Activated T-helper 2 cell treated with anti-CD3 and anti-CD28 coated beads, Interferon-gamma antibody, Interleukin-2, Interleukin-4, amounts not matched to agents 10 μg/mL and 5 μg/mL and 100 μg/mL, durations not matched to agents 14 hours and 24 hours and 36 hours (primary cell): ENCODE results near the gene DCAF8L2. TPM values are rescaled to one million over a fixed set of nuclear protein-coding genes. Genes with fewer than 3 reads are reported as not detected.

Source experiments
- DNase-seq: peaks from one replicate; pipeline ENCODE4 v3.0.0; 2021; ENCODE audit warnings: low spot score
- H3K27ac Mint-ChIP-seq: one replicate; pipeline ENCODE4 v1.8.0; 2021; ENCODE audit warnings: mixed read lengths
- H3K27me3 Mint-ChIP-seq: one replicate; pipeline ENCODE4 v1.8.0; 2021; ENCODE audit warnings: low read depth, mixed read lengths
- H3K36me3 Mint-ChIP-seq: one replicate; pipeline ENCODE4 v1.8.0; 2021; ENCODE audit warnings: low read depth, mixed read lengths
- H3K4me1 Mint-ChIP-seq: one replicate; pipeline ENCODE4 v1.8.0; 2021; ENCODE audit warnings: low read depth, mixed read lengths
- H3K4me3 Mint-ChIP-seq: one replicate; pipeline ENCODE4 v1.8.0; 2021; ENCODE audit warnings: low read depth, mild to moderate bottlenecking, moderate library complexity, mixed read lengths
- H3K9me3 Mint-ChIP-seq: one replicate; pipeline ENCODE4 v1.8.0; 2021; ENCODE audit warnings: mixed read lengths
- intact Hi-C: fragments of 100-400 bp; cut with micrococcal nuclease; formaldehyde crosslinking; loops from one replicate; pipeline ENCODE4 v1.15.1; 2023
- total RNA-seq: library from RNA; stranded (reverse); gene quantifications from 2 replicates; pipeline ENCODE4 v1.2.3, GENCODE V29; 2022

Gene DCAF8L2
- total RNA-seq, 1 donor from 2014 or later: not detected

DNA sequence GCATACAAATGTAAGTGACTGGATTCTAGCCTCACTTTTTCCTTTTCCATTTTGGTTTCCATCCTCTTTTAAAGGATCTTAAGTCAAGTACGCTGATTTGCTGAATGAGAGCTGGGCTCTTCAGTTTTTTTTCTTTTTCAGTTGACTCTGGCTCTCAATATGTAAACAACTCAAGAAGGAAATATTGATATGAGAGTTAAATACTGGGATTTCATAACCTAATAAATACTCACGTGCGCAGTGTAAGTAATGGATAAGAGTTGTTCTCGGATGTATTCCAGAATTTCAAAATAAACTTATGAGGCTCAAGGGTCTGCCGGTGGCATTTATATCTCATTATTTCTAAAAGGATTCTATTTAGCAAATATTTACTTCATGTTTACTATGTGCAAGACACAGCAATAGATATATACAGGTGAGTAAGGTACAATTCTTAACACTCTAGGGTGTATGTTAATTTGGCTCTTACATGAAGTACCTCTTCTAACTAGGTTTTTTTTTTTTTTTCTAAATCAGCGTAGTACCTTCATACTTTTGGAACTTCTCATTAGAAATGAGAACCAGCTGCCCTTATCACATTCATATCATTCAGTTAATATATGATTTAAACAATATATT, 206.6 kb downstream of the DCAF8L2 start:
- H3K36me3 Mint-ChIP-seq: no peaks in the 10 kb centered on the region
- DNase-seq: no peak
- intact Hi-C loops: no loop called here
- no peaks in the 10 kb centered on the region for H3K9me3 Mint-ChIP-seq
- H3K4me1 Mint-ChIP-seq: no peaks in the 10 kb centered on the region
- H3K27ac Mint-ChIP-seq: no peak overlapping the region
- H3K27me3 Mint-ChIP-seq: no peaks in the 10 kb centered on the region
- no peak overlapping the region for H3K4me3 Mint-ChIP-seq

DNA sequence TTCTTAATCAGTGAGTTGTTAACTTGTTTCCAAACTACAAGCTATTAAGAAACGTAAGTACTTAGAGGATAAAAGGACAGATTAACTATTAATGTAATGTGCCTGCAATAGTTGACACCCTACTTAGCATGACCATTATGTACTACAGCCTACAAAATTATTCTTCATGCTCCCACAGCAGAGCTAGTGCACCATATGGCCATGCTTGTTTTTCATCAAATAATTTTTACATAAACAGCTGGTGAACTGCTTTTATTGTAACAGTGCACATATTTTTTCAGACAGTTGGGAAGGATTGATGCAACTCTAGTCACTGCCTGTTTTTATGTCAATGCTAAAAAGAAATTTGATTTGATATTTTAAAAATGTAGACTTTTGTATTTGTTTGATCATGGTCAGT, 207.4 kb downstream of the DCAF8L2 start:
- no peaks in the 10 kb centered on the region for H3K4me1 Mint-ChIP-seq
- no peak for DNase-seq
- peaks cover 4% of the 10 kb centered on the region for H3K9me3 Mint-ChIP-seq
- H3K27ac Mint-ChIP-seq: no peak overlapping the region
- intact Hi-C loops: no loop called here
- no peak overlapping the region for H3K4me3 Mint-ChIP-seq
- no peaks in the 10 kb centered on the region for H3K36me3 Mint-ChIP-seq
- H3K27me3 Mint-ChIP-seq: no peaks in the 10 kb centered on the region

Other genes with a start within 250 kb of the DCAF8L2 start
- gene PPP4R3C, start 127.0 kb upstream of the DCAF8L2 start, total RNA-seq: not detected in 2 replicates
- gene MAGEB10, start 217.6 kb downstream of the DCAF8L2 start, total RNA-seq: not detected in 2 replicates